Mesenteric fat pad (tissue), 1 donor: ENCODE data around the gene DYRK1A. TPM values are rescaled to one million over a fixed set of nuclear protein-coding genes. Genes with fewer than 3 reads are reported as not detected.

ENCODE experiments used
- DNase-seq: peaks from one replicate; pipeline ENCODE4 v3.0.0-alpha.2; 2020; ENCODE audit warnings: low spot score
- total RNA-seq: library from RNA; stranded (reverse); fragmentation: NEBNext Ultra II Directional; extraction: Animal tissue kit (Norgen Biotek cat#: 25700); gene quantifications from one replicate; pipeline ENCODE4 v1.2.1, GENCODE V29; 2021
- donor health status: DM: yes; HTN: yes; CAD: no.

Gene DYRK1A
- total RNA-seq, 1 donor from 2014 or later, result 48.8 TPM

- DNase-seq, result peak; percentile 49
Observed at GRCh38 chr21:37549730-37550129, 183.2 kb downstream of the DYRK1A start.

- no peak for DNase-seq
Observed at GRCh38 chr21:37550157-37550556, 183.6 kb downstream of the DYRK1A start.

- DNase-seq, result no peak
Observed at GRCh38 chr21:37550618-37551330, 184.2 kb downstream of the DYRK1A start.

- peak; percentile 69 for DNase-seq
Observed at GRCh38 chr21:37551331-37551992, 184.9 kb downstream of the DYRK1A start.

GRCh38 chr21:37551993-37552355 is 185.4 kb downstream of the DYRK1A start:
- peak; percentile 9 for DNase-seq

- peak; percentile 53 for DNase-seq
Observed at GRCh38 chr21:37552496-37553029, 186.0 kb downstream of the DYRK1A start.

GRCh38 chr21:37553078-37553481 is 186.5 kb downstream of the DYRK1A start:
- DNase-seq, result peak; percentile 59

GRCh38 chr21:37554661-37555379 is 188.2 kb downstream of the DYRK1A start:
- no peak for DNase-seq

GRCh38 chr21:37555672-37556261 is 189.2 kb downstream of the DYRK1A start:
- no peak for DNase-seq

- no peak for DNase-seq
Observed at GRCh38 chr21:37557261-37557950, 190.8 kb downstream of the DYRK1A start.

GRCh38 chr21:37558676-37559211 is 192.2 kb downstream of the DYRK1A start:
- DNase-seq, result no peak

GRCh38 chr21:37560385-37560784 is 193.8 kb downstream of the DYRK1A start:
- DNase-seq, result no peak

GRCh38 chr21:37561506-37561905 is 194.9 kb downstream of the DYRK1A start:
- DNase-seq, result no peak

- DNase-seq, result no peak
Observed at GRCh38 chr21:37561941-37562919, 195.7 kb downstream of the DYRK1A start.

- no peak for DNase-seq
Observed at GRCh38 chr21:37562920-37563640, 196.5 kb downstream of the DYRK1A start.

- peak; percentile 97 for DNase-seq
Observed at GRCh38 chr21:37563641-37564340, 197.2 kb downstream of the DYRK1A start.

- DNase-seq, result peak; percentile 93
Observed at GRCh38 chr21:37564341-37564923, 197.9 kb downstream of the DYRK1A start.
